ENCODE data around the gene RGS7BP.
"Not testable (repeated sequence)": the region's sequence is repeated elsewhere in the genome, so short reads cannot be mapped to it uniquely, and the experiment has no call there.

The RGS7BP gene

DNA sequence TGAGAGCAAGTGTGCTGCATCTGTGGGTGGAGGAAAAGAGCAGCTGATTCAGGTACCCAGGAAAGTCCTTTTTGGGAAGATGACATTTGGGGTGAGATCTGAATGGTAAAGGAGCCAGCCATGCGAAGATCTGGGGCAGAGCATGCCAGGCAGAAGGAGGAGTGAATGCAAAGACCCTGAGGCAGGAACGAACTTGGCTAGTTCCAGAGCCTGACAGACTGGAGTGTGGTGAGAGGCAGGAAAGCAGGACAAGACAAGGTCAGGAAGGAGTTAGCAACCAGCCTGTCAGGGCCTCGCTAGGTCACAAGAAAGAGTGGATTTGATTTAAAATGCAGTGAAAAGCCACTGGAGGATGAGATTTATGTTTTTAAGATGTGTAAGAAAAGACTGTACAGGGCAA, 28.2 kb downstream of the RGS7BP start:
- H3K9me3 ChIP-seq (ENCODE audit: insufficient read depth, low read length) = no peaks in the 10 kb centered on the region
- no peak for DNase-seq (ENCODE audit: low read depth, low spot score)
- no peaks in the 10 kb centered on the region for H3K36me3 ChIP-seq (ENCODE audit: insufficient read depth, insufficient read length, low read length)
- no peak for TF ChIP-seq SUZ12 (IDR thresholded peaks at IDR 0.05; ENCODE audit: extremely low read depth, insufficient read depth, insufficient read length)
- TF ChIP-seq ZNF274 (IDR thresholded peaks at IDR 0.05; ENCODE audit: low read depth, low read length) = no peak
- no peak for TF ChIP-seq YY1 (IDR thresholded peaks at IDR 0.05; ENCODE audit: insufficient read depth, insufficient read length)
- H3K4me1 ChIP-seq (ENCODE audit: insufficient read depth, insufficient read length) = no peaks in the 10 kb centered on the region
- H3K27me3 ChIP-seq (ENCODE audit: insufficient read depth, insufficient read length) = no peaks in the 10 kb centered on the region
- H3K9ac ChIP-seq (ENCODE audit: insufficient read length, low read depth) = no peak overlapping the region
- H3K4me3 ChIP-seq (ENCODE audit: insufficient read length, low read depth) = no peak overlapping the region

DNA sequence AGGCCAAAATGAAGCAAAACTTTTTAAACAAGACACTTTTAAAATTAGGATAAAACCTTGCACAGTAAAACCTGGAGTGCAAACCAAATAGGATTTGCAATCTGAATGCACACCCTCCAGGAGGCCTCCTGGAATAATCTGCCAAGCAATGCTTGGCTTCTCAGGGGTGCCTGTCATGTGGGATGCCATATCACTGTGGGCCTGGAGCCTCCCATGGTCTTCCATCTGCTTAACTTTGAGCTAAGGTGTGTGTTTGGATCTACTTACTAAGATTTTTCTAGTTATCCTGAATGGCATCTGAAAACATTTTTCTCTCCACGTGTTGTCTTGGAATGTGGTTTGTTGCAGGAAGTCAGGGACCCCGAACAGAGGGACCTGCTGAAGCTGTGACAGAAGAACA, 52.1 kb downstream of the RGS7BP start:
- Histone ChIP-seq H3K36me3 (ENCODE audit: insufficient read depth, insufficient read length, low read length) (no peaks in the 10 kb centered on the region), H3K9me3 (ENCODE audit: insufficient read depth, low read length) (peaks cover 6% of the 10 kb centered on the region; the same call in 1 of the 2 replicates), H3K4me3 (ENCODE audit: insufficient read length, low read depth) (no peak overlapping the region), H3K27me3 (ENCODE audit: insufficient read depth, insufficient read length) (no peaks in the 10 kb centered on the region), H3K4me1 (ENCODE audit: insufficient read depth, insufficient read length) (no peaks in the 10 kb centered on the region), H3K9ac (ENCODE audit: insufficient read length, low read depth) (no peak overlapping the region)
- no peak for TF ChIP-seq SUZ12 (IDR thresholded peaks at IDR 0.05; ENCODE audit: extremely low read depth, insufficient read depth, insufficient read length)
- no peak for TF ChIP-seq YY1 (IDR thresholded peaks at IDR 0.05; ENCODE audit: insufficient read depth, insufficient read length)
- TF ChIP-seq ZNF274 (IDR thresholded peaks at IDR 0.05; ENCODE audit: low read depth, low read length) = no peak
- DNase-seq (ENCODE audit: low read depth, low spot score) = no peak

DNA sequence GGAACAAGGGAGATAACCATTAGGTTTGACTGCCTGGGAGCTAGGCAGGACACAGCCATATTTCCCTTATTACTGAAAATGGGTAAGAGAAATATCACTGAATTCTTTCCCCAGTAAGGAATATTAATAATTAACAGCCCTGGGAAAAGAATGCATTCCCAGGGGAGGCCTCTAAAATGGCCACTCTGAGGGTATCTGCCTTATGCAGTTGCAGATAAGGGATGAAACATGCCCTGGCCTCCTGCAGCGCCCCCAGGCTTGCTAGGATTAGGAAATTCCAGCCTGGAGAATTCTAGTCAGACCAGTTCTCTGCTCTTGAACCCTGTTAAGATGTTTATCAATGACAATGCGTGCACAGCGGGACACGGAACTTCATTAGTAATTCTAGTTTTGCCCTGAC, 52.8 kb downstream of the RGS7BP start:
- not testable (repeated sequence) for H3K36me3 ChIP-seq (ENCODE audit: insufficient read depth, insufficient read length, low read length); H3K4me1 ChIP-seq (ENCODE audit: insufficient read depth, insufficient read length); H3K4me3 ChIP-seq (ENCODE audit: insufficient read length, low read depth); DNase-seq (ENCODE audit: low read depth, low spot score); H3K9me3 ChIP-seq (ENCODE audit: insufficient read depth, low read length); H3K27me3 ChIP-seq (ENCODE audit: insufficient read depth, insufficient read length); H3K9ac ChIP-seq (ENCODE audit: insufficient read length, low read depth)

DNA sequence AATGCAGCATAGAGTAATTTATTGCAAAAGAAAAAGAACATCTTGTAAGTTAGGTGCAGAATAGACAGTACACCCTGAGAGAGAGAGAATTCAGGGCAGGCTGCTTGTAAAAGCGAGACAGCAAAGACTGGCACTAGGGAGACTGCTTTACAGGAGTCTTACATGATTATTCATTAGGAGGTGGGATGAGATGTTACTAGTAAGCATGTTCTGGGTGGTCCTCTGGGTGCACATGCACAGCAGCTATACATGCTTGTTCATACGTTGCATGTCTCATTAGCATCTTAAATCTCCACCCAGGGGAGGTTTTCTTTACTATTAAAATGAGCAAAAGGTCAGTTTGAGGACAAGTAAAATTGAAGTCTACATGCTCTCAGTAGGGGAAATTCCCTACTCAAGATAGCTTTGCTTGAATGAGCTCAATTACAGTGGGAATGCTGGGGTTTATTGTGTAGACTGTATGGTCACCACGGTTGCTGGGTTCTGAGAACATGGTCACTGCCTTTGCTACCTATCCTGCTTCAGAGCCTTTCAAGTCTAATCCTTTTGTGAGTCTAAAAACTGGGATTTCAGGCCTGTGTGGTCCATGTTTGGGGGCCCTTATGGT, 60.6 kb downstream of the RGS7BP start:
- no peak overlapping the region for H3K4me3 ChIP-seq (ENCODE audit: insufficient read length, low read depth)
- no peak for TF ChIP-seq SUZ12 (IDR thresholded peaks at IDR 0.05; ENCODE audit: extremely low read depth, insufficient read depth, insufficient read length)
- no peak for TF ChIP-seq YY1 (IDR thresholded peaks at IDR 0.05; ENCODE audit: insufficient read depth, insufficient read length)
- TF ChIP-seq ZNF274 (IDR thresholded peaks at IDR 0.05; ENCODE audit: low read depth, low read length) = no peak
- no peaks in the 10 kb centered on the region for H3K4me1 ChIP-seq (ENCODE audit: insufficient read depth, insufficient read length)
- H3K9me3 ChIP-seq (ENCODE audit: insufficient read depth, low read length) = no peaks in the 10 kb centered on the region
- no peaks in the 10 kb centered on the region for H3K36me3 ChIP-seq (ENCODE audit: insufficient read depth, insufficient read length, low read length)
- no peak for DNase-seq (ENCODE audit: low read depth, low spot score)
- no peaks in the 10 kb centered on the region for H3K27me3 ChIP-seq (ENCODE audit: insufficient read depth, insufficient read length)
- H3K9ac ChIP-seq (ENCODE audit: insufficient read length, low read depth) = no peak overlapping the region

DNA sequence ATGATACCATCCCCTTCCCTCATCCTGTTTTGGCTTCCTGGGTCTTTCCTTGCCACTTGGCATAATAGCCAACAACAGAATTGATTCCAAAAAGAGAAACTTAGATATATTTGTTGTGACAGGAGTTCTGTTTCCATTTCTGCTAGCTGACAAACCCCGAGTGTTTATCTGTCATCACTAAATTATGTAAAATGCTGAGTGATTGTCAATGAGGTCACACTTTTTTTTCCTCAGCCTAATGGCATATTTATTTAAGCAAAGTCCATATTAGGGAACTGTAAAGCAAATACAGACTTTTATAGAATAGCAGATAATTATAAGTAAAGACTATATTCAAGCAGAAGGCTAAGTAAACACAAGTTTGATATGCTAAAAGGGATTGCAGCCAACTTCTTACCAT, 64.0 kb downstream of the RGS7BP start:
- Histone ChIP-seq H3K4me1 (ENCODE audit: insufficient read depth, insufficient read length) (no peaks in the 10 kb centered on the region), H3K9ac (ENCODE audit: insufficient read length, low read depth) (no peak overlapping the region), H3K27me3 (ENCODE audit: insufficient read depth, insufficient read length) (no peaks in the 10 kb centered on the region), H3K4me3 (ENCODE audit: insufficient read length, low read depth) (no peak overlapping the region), H3K9me3 (ENCODE audit: insufficient read depth, low read length) (no peaks in the 10 kb centered on the region), H3K36me3 (ENCODE audit: insufficient read depth, insufficient read length, low read length) (no peaks in the 10 kb centered on the region)
- DNase-seq (ENCODE audit: low read depth, low spot score) = no peak
- TF ChIP-seq SUZ12 (IDR thresholded peaks at IDR 0.05; ENCODE audit: extremely low read depth, insufficient read depth, insufficient read length) (no peak), YY1 (IDR thresholded peaks at IDR 0.05; ENCODE audit: insufficient read depth, insufficient read length) (no peak), ZNF274 (IDR thresholded peaks at IDR 0.05; ENCODE audit: low read depth, low read length) (no peak)

DNA sequence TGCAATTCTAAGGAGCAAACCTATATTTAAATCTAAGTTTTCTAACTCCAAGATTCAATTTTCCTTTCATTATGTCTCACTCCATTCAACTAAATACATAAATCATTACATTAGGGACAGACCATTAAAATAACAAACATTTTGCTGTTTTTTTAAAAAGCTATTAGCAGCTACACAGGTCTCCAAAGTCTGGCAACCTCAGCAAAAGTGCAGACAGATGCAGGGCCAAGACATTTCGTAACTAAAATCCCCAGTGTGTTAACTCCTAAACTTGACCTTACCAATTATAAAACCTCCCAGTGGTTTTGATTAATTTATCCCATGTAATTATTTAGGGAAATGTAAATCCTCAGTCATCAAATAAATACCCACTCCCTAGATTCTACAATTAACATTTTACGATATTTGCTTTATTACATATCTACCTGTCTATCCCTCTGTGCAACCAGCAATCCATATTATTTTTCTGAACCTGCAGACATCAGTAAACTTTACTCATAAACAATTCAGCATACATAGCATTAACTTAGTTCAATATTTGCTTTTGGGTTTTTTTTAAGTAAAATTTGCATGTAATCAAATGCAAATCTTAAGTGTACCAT, 64.7 kb downstream of the RGS7BP start:
- TF ChIP-seq ZNF274 (IDR thresholded peaks at IDR 0.05; ENCODE audit: low read depth, low read length) = no peak
- no peak for TF ChIP-seq SUZ12 (IDR thresholded peaks at IDR 0.05; ENCODE audit: extremely low read depth, insufficient read depth, insufficient read length)
- TF ChIP-seq YY1 (IDR thresholded peaks at IDR 0.05; ENCODE audit: insufficient read depth, insufficient read length) = no peak
- Histone ChIP-seq H3K27me3 (ENCODE audit: insufficient read depth, insufficient read length) (no peaks in the 10 kb centered on the region), H3K4me1 (ENCODE audit: insufficient read depth, insufficient read length) (no peaks in the 10 kb centered on the region), H3K36me3 (ENCODE audit: insufficient read depth, insufficient read length, low read length) (no peaks in the 10 kb centered on the region), H3K4me3 (ENCODE audit: insufficient read length, low read depth) (no peak overlapping the region), H3K9me3 (ENCODE audit: insufficient read depth, low read length) (no peaks in the 10 kb centered on the region), H3K9ac (ENCODE audit: insufficient read length, low read depth) (no peak overlapping the region)
- no peak for DNase-seq (ENCODE audit: low read depth, low spot score)

DNA sequence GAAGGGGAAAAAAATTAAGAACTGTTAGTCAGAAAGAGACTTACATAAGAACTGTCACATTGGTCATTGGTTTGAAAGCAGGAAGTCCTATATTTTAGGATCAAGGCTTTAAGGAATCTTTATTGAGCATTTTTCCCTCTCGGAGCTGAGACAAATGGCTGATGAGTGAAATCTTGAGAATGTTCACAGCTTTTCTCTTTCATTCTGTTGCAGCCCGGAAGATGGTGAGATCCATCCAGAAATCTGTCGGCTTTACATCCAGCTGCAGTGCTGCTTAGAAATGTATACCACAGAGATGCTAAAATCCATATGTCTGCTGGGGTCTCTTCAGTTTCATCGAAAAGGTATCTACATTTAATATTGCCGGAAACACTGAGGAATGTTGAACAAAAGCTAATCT, 69.7 kb downstream of the RGS7BP start:
- Histone ChIP-seq H3K4me3 (ENCODE audit: insufficient read length, low read depth) (no peak overlapping the region), H3K9me3 (ENCODE audit: insufficient read depth, low read length) (no peaks in the 10 kb centered on the region), H3K4me1 (ENCODE audit: insufficient read depth, insufficient read length) (no peaks in the 10 kb centered on the region), H3K9ac (ENCODE audit: insufficient read length, low read depth) (no peak overlapping the region), H3K27me3 (ENCODE audit: insufficient read depth, insufficient read length) (no peaks in the 10 kb centered on the region), H3K36me3 (ENCODE audit: insufficient read depth, insufficient read length, low read length) (no peaks in the 10 kb centered on the region)
- DNase-seq (ENCODE audit: low read depth, low spot score) = no peak
- TF ChIP-seq SUZ12 (IDR thresholded peaks at IDR 0.05; ENCODE audit: extremely low read depth, insufficient read depth, insufficient read length) (no peak), YY1 (IDR thresholded peaks at IDR 0.05; ENCODE audit: insufficient read depth, insufficient read length) (no peak), ZNF274 (IDR thresholded peaks at IDR 0.05; ENCODE audit: low read depth, low read length) (no peak)
